Measurements from ENCODE around the gene PXDN. TPM values are rescaled to one million over a fixed set of nuclear protein-coding genes. Genes with fewer than 3 reads are reported as not detected.

PXDN gene
- total RNA-seq, 2 experiments from 2014 or later, result not detected

- H3K4me3 Mint-ChIP-seq, result no peak overlapping the region
- no peaks in the 10 kb centered on the region for H3K36me3 Mint-ChIP-seq
- POLR2A ChIA-PET, result no interaction called here
- no peaks in the 10 kb centered on the region for H3K27me3 Mint-ChIP-seq
- H3K9me3 Mint-ChIP-seq, result no peaks in the 10 kb centered on the region
- H3K27ac Mint-ChIP-seq, result no peak overlapping the region
- DNase-seq, result no peak
- intact Hi-C loops (cut with micrococcal nuclease), result no loop called here
- H3K4me1 Mint-ChIP-seq (ENCODE audit: low read depth), result no peaks in the 10 kb centered on the region
- CTCF ChIA-PET, result interaction anchor here (1.1 kb wide), 1 partner anchor 60 kb away, joined by 3 read pairs; no protein-coding TSS in a partner anchor
Observed at GRCh38 chr2:1690056-1690775, 54.1 kb downstream of the PXDN start.

- intact Hi-C loops (cut with micrococcal nuclease), result no loop called here
- Mint-ChIP-seq H3K27ac (no peak overlapping the region), H3K4me3 (no peak overlapping the region), H3K27me3 (no peaks in the 10 kb centered on the region), H3K36me3 (no peaks in the 10 kb centered on the region), H3K4me1 (ENCODE audit: low read depth) (no peaks in the 10 kb centered on the region), H3K9me3 (no peaks in the 10 kb centered on the region)
- POLR2A ChIA-PET, result no interaction called here
- no peak for DNase-seq
- CTCF ChIA-PET, result no interaction called here
Observed at GRCh38 chr2:1688859-1689258, 55.5 kb downstream of the PXDN start.

- H3K36me3 Mint-ChIP-seq, result no peaks in the 10 kb centered on the region
- no peaks in the 10 kb centered on the region for H3K4me1 Mint-ChIP-seq (ENCODE audit: low read depth)
- POLR2A ChIA-PET, result no interaction called here
- H3K9me3 Mint-ChIP-seq, result no peaks in the 10 kb centered on the region
- intact Hi-C loops (cut with micrococcal nuclease), result no loop called here
- DNase-seq, result no peak
- H3K4me3 Mint-ChIP-seq, result no peak overlapping the region
- CTCF ChIA-PET, result no interaction called here
- H3K27me3 Mint-ChIP-seq, result no peaks in the 10 kb centered on the region
- no peak overlapping the region for H3K27ac Mint-ChIP-seq
Observed at GRCh38 chr2:1688161-1688560, 56.2 kb downstream of the PXDN start.

GRCh38 chr2:1687254-1687653, 57.1 kb downstream of the PXDN start:
- CTCF ChIA-PET, result no interaction called here

GRCh38 chr2:1686784-1687105, 57.6 kb downstream of the PXDN start:
- no peaks in the 10 kb centered on the region for H3K4me1 Mint-ChIP-seq (ENCODE audit: low read depth)
- no peaks in the 10 kb centered on the region for H3K36me3 Mint-ChIP-seq
- no peak for DNase-seq
- no peaks in the 10 kb centered on the region for H3K9me3 Mint-ChIP-seq
- ChIA-PET CTCF (no interaction called here), POLR2A (no interaction called here)
- H3K4me3 Mint-ChIP-seq, result no peak overlapping the region
- H3K27me3 Mint-ChIP-seq, result no peaks in the 10 kb centered on the region
- H3K27ac Mint-ChIP-seq, result no peak overlapping the region
- intact Hi-C loops (cut with micrococcal nuclease), result no loop called here

More at GRCh38 chr2:1687254-1687653, 57.1 kb downstream of the PXDN start:
- Mint-ChIP-seq H3K36me3 (no peaks in the 10 kb centered on the region), H3K9me3 (no peaks in the 10 kb centered on the region), H3K27ac (no peak overlapping the region), H3K4me3 (no peak overlapping the region), H3K4me1 (ENCODE audit: low read depth) (no peaks in the 10 kb centered on the region), H3K27me3 (no peaks in the 10 kb centered on the region)
- POLR2A ChIA-PET, result no interaction called here
- intact Hi-C loops (cut with micrococcal nuclease), result no loop called here
- DNase-seq, result no peak

- no peak overlapping the region for H3K4me3 Mint-ChIP-seq
- H3K9me3 Mint-ChIP-seq, result no peaks in the 10 kb centered on the region
- H3K36me3 Mint-ChIP-seq, result no peaks in the 10 kb centered on the region
- CTCF ChIA-PET, result no interaction called here
- no peak overlapping the region for H3K27ac Mint-ChIP-seq
- no peaks in the 10 kb centered on the region for H3K4me1 Mint-ChIP-seq (ENCODE audit: low read depth)
- no peak for DNase-seq
- POLR2A ChIA-PET, result no interaction called here
- intact Hi-C loops (cut with micrococcal nuclease), result no loop called here
- H3K27me3 Mint-ChIP-seq, result no peaks in the 10 kb centered on the region
Observed at GRCh38 chr2:1685957-1686783, 58.1 kb downstream of the PXDN start.

- no peak overlapping the region for H3K27ac Mint-ChIP-seq
- POLR2A ChIA-PET, result no interaction called here
- DNase-seq, result no peak
- H3K4me1 Mint-ChIP-seq (ENCODE audit: low read depth), result no peaks in the 10 kb centered on the region
- intact Hi-C loops (cut with micrococcal nuclease), result no loop called here
- no peaks in the 10 kb centered on the region for H3K9me3 Mint-ChIP-seq
- CTCF ChIA-PET, result no interaction called here
- H3K4me3 Mint-ChIP-seq, result no peak overlapping the region
- no peaks in the 10 kb centered on the region for H3K36me3 Mint-ChIP-seq
- H3K27me3 Mint-ChIP-seq, result no peaks in the 10 kb centered on the region
Observed at GRCh38 chr2:1685078-1685956, 59.0 kb downstream of the PXDN start.

- Mint-ChIP-seq H3K27ac (no peak overlapping the region), H3K4me3 (no peak overlapping the region), H3K36me3 (no peaks in the 10 kb centered on the region), H3K4me1 (ENCODE audit: low read depth) (no peaks in the 10 kb centered on the region), H3K27me3 (no peaks in the 10 kb centered on the region), H3K9me3 (no peaks in the 10 kb centered on the region)
- no peak for DNase-seq
- CTCF ChIA-PET, result no interaction called here
- POLR2A ChIA-PET, result no interaction called here
- intact Hi-C loops (cut with micrococcal nuclease), result no loop called here
Observed at GRCh38 chr2:1683297-1683696, 61.0 kb downstream of the PXDN start.

GRCh38 chr2:1682181-1682440, 62.2 kb downstream of the PXDN start:
- H3K27ac Mint-ChIP-seq, result no peak overlapping the region
- no peak overlapping the region for H3K4me3 Mint-ChIP-seq
- H3K36me3 Mint-ChIP-seq, result no peaks in the 10 kb centered on the region
- H3K9me3 Mint-ChIP-seq, result no peaks in the 10 kb centered on the region
- ChIA-PET POLR2A (no interaction called here), CTCF (no interaction called here)
- DNase-seq, result no peak
- H3K27me3 Mint-ChIP-seq, result no peaks in the 10 kb centered on the region
- H3K4me1 Mint-ChIP-seq (ENCODE audit: low read depth), result no peaks in the 10 kb centered on the region
- intact Hi-C loops (cut with micrococcal nuclease), result no loop called here

- Mint-ChIP-seq H3K27ac (no peak overlapping the region), H3K9me3 (no peaks in the 10 kb centered on the region), H3K4me1 (ENCODE audit: low read depth) (no peaks in the 10 kb centered on the region), H3K27me3 (no peaks in the 10 kb centered on the region), H3K36me3 (no peaks in the 10 kb centered on the region), H3K4me3 (no peak overlapping the region)
- CTCF ChIA-PET, result no interaction called here
- intact Hi-C loops (cut with micrococcal nuclease), result no loop called here
- no peak for DNase-seq
- POLR2A ChIA-PET, result no interaction called here
Observed at GRCh38 chr2:1681323-1682180, 62.8 kb downstream of the PXDN start.

GRCh38 chr2:1681017-1681318, 63.3 kb downstream of the PXDN start:
- H3K36me3 Mint-ChIP-seq, result no peaks in the 10 kb centered on the region
- H3K4me3 Mint-ChIP-seq, result no peak overlapping the region
- no peaks in the 10 kb centered on the region for H3K27me3 Mint-ChIP-seq

More at GRCh38 chr2:1681017-1681318, 63.3 kb downstream of the PXDN start:
- ChIA-PET POLR2A (no interaction called here), CTCF (no interaction called here)
- no peaks in the 10 kb centered on the region for H3K4me1 Mint-ChIP-seq (ENCODE audit: low read depth)
- H3K27ac Mint-ChIP-seq, result no peak overlapping the region
- intact Hi-C loops (cut with micrococcal nuclease), result no loop called here
- no peak for DNase-seq
- no peaks in the 10 kb centered on the region for H3K9me3 Mint-ChIP-seq

Measured in activated CD4-positive, alpha-beta memory T cell treated with anti-CD3 and anti-CD28 coated beads for 36 hours (primary cell).